Effector CD4-positive, alpha-beta T cell (primary cell): ENCODE results near the gene GOLGA2.

Experiments
- DNase-seq: peaks from one replicate; pipeline ENCODE4 v3.0.0-alpha.2; 2020

The GOLGA2 gene

GRCh38 chr9:128254855-128255759 lies 20.7 kb downstream of the GOLGA2 start:
- peak; percentile 51 for DNase-seq

- no peak for DNase-seq
These were observed 21.4 kb downstream of the GOLGA2 start for GRCh38 chr9:128254362-128254761.

GRCh38 chr9:128253991-128254346 lies 21.8 kb downstream of the GOLGA2 start:
- no peak for DNase-seq

GRCh38 chr9:128253140-128253990 lies 22.4 kb downstream of the GOLGA2 start:
- DNase-seq, result no peak

GRCh38 chr9:128252317-128253139 lies 23.3 kb downstream of the GOLGA2 start:
- DNase-seq, result no peak

- no peak for DNase-seq
These were observed 24.1 kb downstream of the GOLGA2 start for GRCh38 chr9:128251732-128252100.

- no peak for DNase-seq
These were observed 24.7 kb downstream of the GOLGA2 start for GRCh38 chr9:128250839-128251731.

GRCh38 chr9:128249908-128250838 lies 25.6 kb downstream of the GOLGA2 start:
- peak; percentile 97 for DNase-seq

GRCh38 chr9:128249558-128249907 lies 26.3 kb downstream of the GOLGA2 start:
- no peak for DNase-seq

- no peak for DNase-seq
These were observed 28.5 kb downstream of the GOLGA2 start for GRCh38 chr9:128247226-128247803.

GRCh38 chr9:128246471-128246870 lies 29.3 kb downstream of the GOLGA2 start:
- DNase-seq, result no peak

- DNase-seq, result no peak
These were observed 30.2 kb downstream of the GOLGA2 start for GRCh38 chr9:128245421-128246151.

GRCh38 chr9:128244837-128245231 lies 31.0 kb downstream of the GOLGA2 start:
- no peak for DNase-seq

- DNase-seq, result no peak
These were observed 31.5 kb downstream of the GOLGA2 start for GRCh38 chr9:128244091-128244836.

GRCh38 chr9:128243215-128244018 lies 32.4 kb downstream of the GOLGA2 start:
- DNase-seq, result no peak

- no peak for DNase-seq
These were observed 33.0 kb downstream of the GOLGA2 start for GRCh38 chr9:128242828-128243214.

- DNase-seq, result no peak
These were observed 33.7 kb downstream of the GOLGA2 start for GRCh38 chr9:128242124-128242523.

GRCh38 chr9:128233817-128234406 lies 41.9 kb downstream of the GOLGA2 start:
- DNase-seq, result no peak
